GM12864 (cell line): Measurements from ENCODE around the gene PRKG1.

Source experiments
- DNase-seq: peaks from one replicate; pipeline ENCODE4 v3.0.0-alpha.2; 2011; ENCODE audit warnings: low read depth
- H3K4me3 ChIP-seq: 2 replicates; pipeline ENCODE4 v1.5.1; 2011; ENCODE audit warnings: mild to moderate bottlenecking, low read depth, low read length, control low read depth
- CTCF ChIP-seq: IDR thresholded peaks from 2 replicates; pipeline ENCODE4 v1.5.1; 2011; ENCODE audit warnings: low read depth, mild to moderate bottlenecking, moderate library complexity, low read length, control low read depth, inconsistent platforms; ENCODE audit errors: missing control alignments

The PRKG1 gene

GRCh38 chr10:51368943-51369342 lies 294.7 kb downstream of the PRKG1 start:
- DNase-seq, result no peak
- no peak overlapping the region for H3K4me3 ChIP-seq
- TF ChIP-seq CTCF, result peak; percentile 38

GRCh38 chr10:51369903-51370302 lies 295.6 kb downstream of the PRKG1 start:
- no peak overlapping the region for H3K4me3 ChIP-seq
- no peak for TF ChIP-seq CTCF
- DNase-seq, result no peak

- H3K4me3 ChIP-seq, result no peak overlapping the region
- TF ChIP-seq CTCF, result no peak
- no peak for DNase-seq
These were observed 297.5 kb downstream of the PRKG1 start for GRCh38 chr10:51371743-51372142.

GRCh38 chr10:51375790-51376189 lies 301.5 kb downstream of the PRKG1 start:
- no peak for DNase-seq
- H3K4me3 ChIP-seq, result no peak overlapping the region
- no peak for TF ChIP-seq CTCF

- no peak overlapping the region for H3K4me3 ChIP-seq
- TF ChIP-seq CTCF, result no peak
- no peak for DNase-seq
These were observed 303.0 kb downstream of the PRKG1 start for GRCh38 chr10:51377070-51377931.

GRCh38 chr10:51377932-51378599 lies 303.8 kb downstream of the PRKG1 start:
- DNase-seq, result no peak
- no peak for TF ChIP-seq CTCF
- no peak overlapping the region for H3K4me3 ChIP-seq
